Spinal cord (tissue), 10 donors: Measurements from ENCODE around the gene SMOC1. TPM values are rescaled to one million over a fixed set of nuclear protein-coding genes. Genes with fewer than 3 reads are reported as not detected.
A peak's percentile ranks its signal among the peaks of the same experiment; 100 is the strongest.

Experiments used
- DNase-seq, 6 donors: peaks; one replicate each; pipeline versions ENCODE4 v3.0.0 to v3.0.0-alpha.2; 2013 to 2015; ENCODE audit warnings: low spot score in 6 of 6, low read depth in 4 of 6
- H3K27ac ChIP-seq: one replicate; pipeline ENCODE4 v1.5.1; 2013; ENCODE audit warnings: low read depth, low read length, control low read depth
- H3K27me3 ChIP-seq: one replicate; pipeline ENCODE4 v1.6.1; 2013; ENCODE audit warnings: low read length; ENCODE audit not compliant: control insufficient read depth, insufficient read depth
- H3K36me3 ChIP-seq: one replicate; pipeline ENCODE4 v1.6.1; 2013; ENCODE audit warnings: low read length; ENCODE audit not compliant: control insufficient read depth, insufficient read depth
- H3K4me1 ChIP-seq: one replicate; pipeline ENCODE4 v1.6.1; 2013; ENCODE audit warnings: low read length; ENCODE audit not compliant: control insufficient read depth, insufficient read depth
- H3K4me3 ChIP-seq: one replicate; pipeline ENCODE4 v1.5.1; 2013; ENCODE audit warnings: low read depth, low read length, control low read depth
- H3K9me3 ChIP-seq: one replicate; pipeline ENCODE4 v1.6.1; 2013; ENCODE audit warnings: low read length; ENCODE audit not compliant: control insufficient read depth, insufficient read depth
- WGBS: methylation state at CpG from one replicate; pipeline ENCODE4 v1.1.5; 2013; ENCODE audit warnings: missing lambda C conversion rate; ENCODE audit not compliant: insufficient coverage; 5-methylcytosine and 5-hydroxymethylcytosine counted together
- long read RNA-seq, 4 donors: transcript quantifications; one replicate each; lab custom pipeline, GENCODE V29; 2026
- polyA plus RNA-seq, 2 donors: library from polyadenylated mRNA; unstranded; fragments of 120-200 nt; gene quantifications; one replicate each; pipeline ENCODE4 v1.2.1, GENCODE V29; 2013; ENCODE audit not compliant: insufficient read length in 2 of 2
- total RNA-seq, 2 donors: library from RNA; depleted of rRNA in 1 of 2; stranded (reverse); fragments of 120-200 nt in 1 of 2; fragments of >200 nt in 1 of 2; gene quantifications; one replicate each; pipeline versions ENCODE4 v1.2.3 to v1.2.4, GENCODE V29; 2013 to 2014
- donor health status: healthy.

The SMOC1 gene, protein sequence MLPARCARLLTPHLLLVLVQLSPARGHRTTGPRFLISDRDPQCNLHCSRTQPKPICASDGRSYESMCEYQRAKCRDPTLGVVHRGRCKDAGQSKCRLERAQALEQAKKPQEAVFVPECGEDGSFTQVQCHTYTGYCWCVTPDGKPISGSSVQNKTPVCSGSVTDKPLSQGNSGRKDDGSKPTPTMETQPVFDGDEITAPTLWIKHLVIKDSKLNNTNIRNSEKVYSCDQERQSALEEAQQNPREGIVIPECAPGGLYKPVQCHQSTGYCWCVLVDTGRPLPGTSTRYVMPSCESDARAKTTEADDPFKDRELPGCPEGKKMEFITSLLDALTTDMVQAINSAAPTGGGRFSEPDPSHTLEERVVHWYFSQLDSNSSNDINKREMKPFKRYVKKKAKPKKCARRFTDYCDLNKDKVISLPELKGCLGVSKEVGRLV
- 10 to 100 TPM; 52.2 to 53.6 TPM for total RNA-seq
- 100 to 1,000 TPM; 169 to 189 TPM for polyA plus RNA-seq
- long read RNA-seq, donor 1, transcript SMOC1-201 (12 exons, 2,040 nt) = minor isoform, 6 of 38 reads
- long read RNA-seq, donor 1, transcript SMOC1-202 (12 exons, 3,666 nt) = major isoform, 16 of 38 reads
- long read RNA-seq, donor 1, partial matches to known transcripts = 16 of 38 reads
- long read RNA-seq, donor 1, other reads (novel, unspliced or antisense) = 0 of 38 reads
- long read RNA-seq, donor 2, transcript SMOC1-201 (12 exons, 2,040 nt) = major isoform, 5 of 56 reads
- long read RNA-seq, donor 2, partial matches to known transcripts = 47 of 56 reads
- long read RNA-seq, donor 2, other reads (novel, unspliced or antisense) = 0 of 56 reads
- long read RNA-seq, donor 3, transcript SMOC1-202 (12 exons, 3,666 nt) = major isoform, 5 of 15 reads
- long read RNA-seq, donor 3, transcript SMOC1-201 (12 exons, 2,040 nt) = major isoform, 5 of 15 reads
- long read RNA-seq, donor 3, partial matches to known transcripts = 5 of 15 reads
- long read RNA-seq, donor 3, other reads (novel, unspliced or antisense) = 0 of 15 reads
- long read RNA-seq, donor 4 = 0 reads

GRCh38 chr14:69879175-69880043 is at the start of gene SMOC1:
SMOC1 (plus strand) TSS chr14:69879416; CDS start chr14:69879679, 263 bp downstream.
- peaks cover 16% of the 10 kb centered on the region for H3K4me1 ChIP-seq
- H3K9me3 ChIP-seq = no peaks in the 10 kb centered on the region
- H3K27ac ChIP-seq = peak within 1 kb of the TSS; percentile 61
- under 1% methylated on average over 66 of the region's 67 CpGs for WGBS
- peaks cover 11% of the 10 kb centered on the region for H3K27me3 ChIP-seq
- DNase-seq = peak in 5 of 6 donors; percentile 41 to 95 (median 52)
- H3K4me3 ChIP-seq = peak within 1 kb of the TSS; percentile 68
- H3K36me3 ChIP-seq = no peaks in the 10 kb centered on the region

GRCh38 chr14:69838881-69839416 is 40.3 kb upstream of the SMOC1 start:
- H3K27me3 ChIP-seq = peaks cover 3% of the 10 kb centered on the region
- no peaks in the 10 kb centered on the region for H3K36me3 ChIP-seq
- 100% methylated on average over 1 of the region's 3 CpGs for WGBS
- no peak overlapping the region for H3K27ac ChIP-seq
- no peaks in the 10 kb centered on the region for H3K9me3 ChIP-seq
- H3K4me1 ChIP-seq = peaks cover 20% of the 10 kb centered on the region
- H3K4me3 ChIP-seq = no peak overlapping the region
- no peak for DNase-seq

DNA sequence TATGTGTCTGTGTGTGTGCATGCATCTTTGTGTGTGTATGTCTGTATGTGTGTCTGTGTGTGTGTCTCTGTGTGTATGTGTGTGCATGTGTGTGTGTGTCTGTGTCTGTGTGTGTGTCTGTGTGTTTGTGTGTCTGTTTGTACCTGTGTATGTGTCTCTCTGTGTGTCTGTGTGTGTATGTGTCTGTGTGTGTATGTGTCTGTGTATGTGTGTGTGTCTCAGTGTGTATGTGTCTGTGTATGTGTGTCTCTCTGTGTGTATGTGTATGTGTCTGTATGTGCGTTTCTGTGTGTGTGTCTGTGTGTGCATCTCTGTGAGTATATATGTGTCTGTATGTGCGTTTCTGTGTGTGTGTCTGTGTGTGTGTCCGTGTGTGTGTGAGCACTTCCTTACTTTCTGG is 39.6 kb upstream of the SMOC1 start:
- no peak overlapping the region for H3K27ac ChIP-seq
- no peaks in the 10 kb centered on the region for H3K36me3 ChIP-seq
- H3K9me3 ChIP-seq = no peaks in the 10 kb centered on the region
- peaks cover 20% of the 10 kb centered on the region for H3K4me1 ChIP-seq
- H3K27me3 ChIP-seq = peaks cover 3% of the 10 kb centered on the region
- WGBS = 100% methylated on average over 2 of the region's 3 CpGs
- no peak overlapping the region for H3K4me3 ChIP-seq
- no peak for DNase-seq

DNA sequence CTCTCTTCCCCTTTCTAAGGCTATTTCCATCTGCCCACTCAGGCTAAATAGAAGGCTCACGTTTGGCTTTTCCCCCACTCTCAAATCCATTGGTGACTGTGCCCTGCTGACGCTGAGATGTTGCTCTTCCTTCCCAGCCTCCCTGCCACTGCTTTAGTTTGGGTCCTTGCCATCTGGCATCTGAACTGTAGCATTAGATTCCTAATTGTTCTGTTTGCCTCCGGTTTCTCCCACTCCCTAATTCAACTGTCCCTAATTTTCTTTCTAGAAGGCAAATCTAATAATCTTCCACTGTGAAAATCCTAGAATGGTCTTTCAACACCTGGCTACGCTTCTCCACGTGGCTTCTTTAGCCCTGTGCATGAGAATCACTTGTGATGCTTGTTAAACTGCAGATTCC is 37.6 kb upstream of the SMOC1 start:
- Histone ChIP-seq H3K36me3 (no peaks in the 10 kb centered on the region), H3K4me3 (no peak overlapping the region), H3K27ac (no peak overlapping the region), H3K9me3 (no peaks in the 10 kb centered on the region), H3K4me1 (peaks cover 20% of the 10 kb centered on the region), H3K27me3 (peaks cover 3% of the 10 kb centered on the region)
- WGBS = 25% methylated on average over 4 of the region's 5 CpGs
- DNase-seq = peak in 2 of 6 donors; percentile 74 to 79

DNA sequence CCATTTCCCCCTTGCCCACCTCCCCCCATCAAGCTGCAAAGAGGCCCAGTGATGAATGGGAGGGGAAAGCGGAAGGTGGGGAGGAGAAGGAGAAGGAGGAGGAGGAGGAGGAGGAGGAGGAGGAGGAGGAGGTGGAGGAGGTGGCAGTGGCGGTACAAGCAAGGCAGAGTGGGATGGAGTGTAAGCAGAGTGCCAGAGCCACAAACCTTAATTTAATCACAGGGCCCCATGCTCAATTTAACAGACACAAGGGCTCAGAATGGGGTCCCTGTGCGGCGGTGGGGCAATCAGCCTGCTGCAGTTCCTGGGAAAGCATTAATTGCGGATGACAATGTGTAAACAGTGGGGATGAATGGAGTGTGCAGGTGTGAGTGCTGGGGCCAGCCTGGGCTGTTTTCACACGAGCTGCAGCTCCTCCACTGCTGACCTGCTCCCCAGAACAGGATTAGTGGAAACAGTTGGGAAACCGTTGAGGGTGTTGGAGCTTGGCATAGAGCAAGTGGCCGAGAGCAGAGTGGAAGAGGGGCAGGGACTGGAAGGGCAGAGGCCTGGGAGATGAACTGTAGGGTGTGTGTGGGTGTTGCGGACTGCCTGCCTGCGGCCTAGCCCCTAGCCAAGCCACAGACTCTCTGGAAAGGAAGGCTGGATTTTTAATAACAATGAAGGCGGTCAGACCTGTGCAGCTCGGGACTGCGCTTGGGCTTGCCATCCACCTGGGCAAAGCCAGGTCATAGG is 36.4 kb upstream of the SMOC1 start:
- Histone ChIP-seq H3K9me3 (no peaks in the 10 kb centered on the region), H3K36me3 (no peaks in the 10 kb centered on the region), H3K4me3 (no peak overlapping the region), H3K27me3 (peaks cover 3% of the 10 kb centered on the region), H3K27ac (no peak overlapping the region), H3K4me1 (peaks cover 20% of the 10 kb centered on the region)
- DNase-seq = peak in 2 of 6 donors; percentile 61 to 72
- 46% methylated on average over 11 of the region's 13 CpGs for WGBS

DNA sequence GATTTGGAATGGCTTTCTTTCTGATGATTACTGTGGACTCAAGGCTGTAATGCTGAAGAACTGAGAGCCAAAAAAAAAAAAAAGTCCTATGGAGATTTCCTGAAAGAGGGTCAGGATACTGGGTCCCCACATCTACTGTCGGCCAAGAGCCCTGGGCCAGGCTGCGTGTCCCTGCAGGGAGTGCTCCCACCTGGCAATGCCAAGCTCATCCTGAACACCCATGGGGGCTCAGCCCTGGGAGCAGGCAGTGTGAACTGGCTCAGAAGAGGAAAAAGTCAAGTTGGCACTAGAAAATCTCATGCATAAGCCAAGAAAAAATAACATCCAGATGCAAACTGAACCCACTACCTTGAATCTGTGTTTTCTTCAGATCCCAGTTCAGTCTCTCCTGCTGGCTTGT is 35.0 kb upstream of the SMOC1 start:
- no peak for DNase-seq
- H3K9me3 ChIP-seq = no peaks in the 10 kb centered on the region
- 94% methylated on average over 2 of the region's 2 CpGs for WGBS
- H3K27ac ChIP-seq = no peak overlapping the region
- H3K4me3 ChIP-seq = no peak overlapping the region
- H3K4me1 ChIP-seq = peaks cover 20% of the 10 kb centered on the region
- H3K27me3 ChIP-seq = no peaks in the 10 kb centered on the region
- no peaks in the 10 kb centered on the region for H3K36me3 ChIP-seq

DNA sequence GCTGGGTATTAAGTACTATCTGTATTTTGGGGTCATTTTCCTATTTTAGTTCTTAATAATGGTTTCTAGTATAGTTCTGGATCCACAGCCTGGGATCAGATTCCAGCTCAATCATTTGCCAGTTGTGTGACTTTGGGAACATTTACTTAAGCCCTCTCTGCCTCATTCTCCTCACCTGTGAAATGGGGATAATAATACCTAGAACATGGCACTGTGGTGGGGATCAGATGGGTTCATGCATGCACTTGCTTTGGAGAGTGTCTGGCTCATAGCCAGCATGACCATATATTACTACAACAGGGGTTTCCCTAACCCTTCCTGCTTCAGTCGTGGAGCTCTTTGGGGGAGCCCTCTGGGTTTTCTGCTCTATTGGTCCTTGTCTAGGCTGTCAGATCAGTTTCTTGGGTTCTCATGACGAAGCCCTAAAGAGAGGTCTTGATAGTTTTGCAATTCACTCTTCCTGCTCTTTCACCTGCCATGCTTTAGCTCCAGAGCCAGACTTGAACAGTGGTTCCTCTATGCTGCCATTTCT is 34.1 kb upstream of the SMOC1 start:
- no peak overlapping the region for H3K4me3 ChIP-seq
- H3K4me1 ChIP-seq = peaks cover 27% of the 10 kb centered on the region
- H3K36me3 ChIP-seq = no peaks in the 10 kb centered on the region
- H3K27me3 ChIP-seq = no peaks in the 10 kb centered on the region
- no peaks in the 10 kb centered on the region for H3K9me3 ChIP-seq
- H3K27ac ChIP-seq = no peak overlapping the region
- DNase-seq = no peak
- WGBS = 92% methylated on average over 2 of the region's 2 CpGs

- Histone ChIP-seq H3K9me3 (no peaks in the 10 kb centered on the region), H3K36me3 (no peaks in the 10 kb centered on the region), H3K4me1 (peaks cover 30% of the 10 kb centered on the region), H3K27me3 (no peaks in the 10 kb centered on the region), H3K4me3 (no peak overlapping the region), H3K27ac (no peak overlapping the region)
- 49% methylated on average over 3 of the region's 5 CpGs for WGBS
- DNase-seq = no peak
Observed at GRCh38 chr14:69845787-69846186, 33.4 kb upstream of the SMOC1 start.
